ENCODE results near the gene BAG1.
A peak's percentile ranks its signal among the peaks of the same experiment; 100 is the strongest.

BAG1 gene

DNA sequence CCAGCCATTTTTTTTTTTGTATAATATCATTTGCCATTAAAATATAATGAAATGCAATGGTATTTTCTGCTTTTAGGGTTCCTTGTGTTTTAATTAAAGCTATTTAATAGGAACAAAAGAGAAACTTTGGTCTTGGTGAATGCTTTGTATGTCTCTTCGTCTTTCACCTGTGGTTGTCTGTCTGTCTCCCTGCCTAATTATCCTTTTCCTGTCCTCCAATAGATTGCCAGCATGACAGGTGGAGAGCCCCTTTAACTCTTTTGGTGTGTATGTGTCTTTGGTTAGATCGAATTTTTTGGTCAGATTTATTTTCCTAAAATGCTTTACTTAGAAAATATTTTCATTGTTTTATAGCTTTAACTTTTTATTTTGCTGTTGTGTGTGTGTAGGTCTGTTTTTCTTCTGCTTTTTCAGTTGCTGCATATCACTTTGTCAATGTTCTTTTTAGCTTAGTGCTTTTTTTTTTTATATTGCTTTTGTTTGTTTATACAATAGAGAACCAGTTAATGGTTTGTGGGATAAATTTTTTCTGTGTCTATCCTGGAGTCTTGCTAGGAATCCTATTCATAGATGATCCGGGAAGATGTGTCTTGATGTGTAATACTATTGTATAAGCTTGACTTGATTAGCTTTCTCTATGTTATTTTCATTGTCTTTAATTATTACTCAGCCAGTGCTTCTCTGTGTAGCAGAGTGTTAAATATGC is 8.9 kb upstream of the BAG1 start:
- DNase-seq = no peak

DNA sequence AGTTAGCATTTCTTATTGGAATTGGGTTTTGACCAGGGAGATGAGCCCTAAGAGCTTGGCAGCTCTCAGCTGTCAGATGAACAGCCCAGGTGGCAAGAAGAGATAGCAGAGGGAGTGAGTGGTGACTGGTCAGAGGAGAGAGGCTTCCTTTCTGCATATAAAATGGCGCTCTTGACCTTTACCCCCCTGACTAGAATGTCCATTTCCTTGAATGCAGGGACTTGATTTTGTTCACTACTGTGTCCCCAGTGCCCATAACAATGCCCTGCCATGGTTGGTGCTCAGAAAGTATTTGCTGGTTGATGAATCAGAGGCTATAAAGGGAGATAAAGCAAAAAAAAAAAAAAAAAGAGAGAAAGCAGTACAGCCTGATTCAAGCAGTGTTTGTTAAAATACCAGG is 7.6 kb upstream of the BAG1 start:
- no peak for DNase-seq

DNA sequence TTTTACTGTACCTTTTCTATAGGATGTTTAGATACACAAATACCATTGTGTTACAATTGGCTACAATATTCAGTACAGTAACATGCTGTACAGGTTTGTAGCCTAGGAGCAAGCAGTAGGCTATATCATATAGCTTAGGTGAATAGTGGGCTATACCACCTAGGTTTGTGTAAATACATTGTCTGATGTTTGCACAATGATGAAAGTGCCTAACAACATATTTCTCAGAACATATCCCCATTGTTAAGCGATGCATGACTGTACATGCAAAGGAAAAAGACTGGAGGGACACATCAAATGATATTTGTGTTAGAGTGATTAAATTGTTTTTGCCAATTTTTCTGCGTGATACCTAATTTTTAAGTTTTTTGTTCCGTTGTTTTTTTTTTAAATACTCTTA is 5.6 kb upstream of the BAG1 start:
- no peak for DNase-seq

DNA sequence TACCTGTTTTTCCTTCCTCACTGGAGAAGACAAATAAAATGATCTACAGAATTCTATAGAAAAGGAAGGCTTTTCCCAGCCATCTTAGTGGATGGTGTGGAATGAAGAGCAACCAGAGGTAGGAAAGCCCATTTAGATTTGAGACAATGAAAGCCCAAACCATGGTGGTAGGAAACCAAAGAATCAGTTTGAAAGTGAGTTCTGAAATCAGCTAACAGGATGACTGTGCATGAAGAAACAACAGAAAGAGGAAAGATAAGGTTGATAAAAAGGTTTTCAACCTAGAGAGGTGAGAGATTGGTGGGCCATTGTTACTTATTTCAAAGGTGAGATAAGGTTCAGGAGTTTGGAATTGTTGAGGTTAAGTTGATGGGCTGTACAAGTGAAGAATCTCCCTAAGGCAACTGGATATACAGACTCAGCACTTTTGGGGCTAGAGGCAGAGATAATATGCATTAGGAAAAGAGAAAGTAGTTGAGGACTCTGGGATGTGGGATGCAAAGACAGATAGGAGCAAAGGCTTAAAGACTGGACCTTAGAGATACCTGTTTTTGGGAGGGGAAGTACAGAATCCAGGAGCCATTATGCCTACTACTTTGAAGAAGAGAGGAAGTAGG is 2.8 kb upstream of the BAG1 start:
- DNase-seq = no peak

DNA sequence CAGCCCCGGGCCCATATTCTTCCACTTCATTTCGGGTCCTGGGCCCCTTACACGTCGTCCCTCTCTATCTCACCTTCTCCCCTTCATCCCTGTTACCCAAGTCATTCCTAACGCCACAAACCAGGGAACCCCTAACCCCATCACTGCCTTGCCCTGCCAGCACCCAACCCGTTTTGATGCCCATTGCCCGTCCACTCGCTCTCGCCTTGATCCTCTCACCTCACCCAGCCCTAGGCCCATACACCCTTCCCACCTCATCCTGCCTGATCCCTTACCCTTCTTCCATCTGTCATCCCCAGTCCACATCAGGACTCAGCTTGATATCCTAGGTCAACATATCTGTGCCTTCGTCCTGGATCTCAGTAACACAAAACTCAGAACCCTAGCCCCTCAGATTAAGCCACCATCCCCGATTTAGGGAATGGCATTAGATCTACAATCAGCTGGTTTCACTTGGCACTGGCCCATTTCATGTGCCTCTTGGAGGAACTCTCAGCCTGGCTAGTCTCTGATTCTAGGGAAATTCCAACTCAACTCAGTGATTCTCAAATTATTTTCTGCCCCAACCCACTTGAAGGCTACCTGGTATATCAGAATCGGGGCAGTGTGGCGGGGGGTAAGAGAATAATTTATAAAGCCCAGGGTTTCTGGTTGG is 830 bp upstream of the BAG1 start:
- DNase-seq = no peak

DNA sequence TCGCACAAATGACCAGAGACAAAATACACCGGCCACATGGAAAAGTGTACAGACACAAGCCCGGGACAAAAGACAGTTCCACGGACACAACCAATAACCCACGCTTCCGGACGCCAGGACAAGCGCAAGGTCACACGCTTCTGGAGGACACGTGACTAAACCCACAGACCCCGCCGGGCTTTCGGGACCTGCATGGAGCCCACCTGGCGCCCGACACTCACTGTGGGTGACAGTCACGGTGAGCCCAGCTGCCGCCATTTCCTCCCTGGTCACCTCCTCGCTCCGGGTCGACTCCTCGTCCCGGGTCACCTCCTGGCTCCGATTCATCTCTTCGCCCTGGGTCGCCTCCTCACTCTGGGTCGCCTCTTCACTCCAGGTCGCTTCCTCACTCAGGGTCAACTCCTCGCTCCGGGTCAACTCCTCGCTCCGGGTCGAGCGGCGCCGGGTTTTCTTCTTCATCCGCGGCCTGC is 470 bp downstream of the BAG1 start:
- DNase-seq = peak in 2 of 4 experiments; percentile 26 to 33

DNA sequence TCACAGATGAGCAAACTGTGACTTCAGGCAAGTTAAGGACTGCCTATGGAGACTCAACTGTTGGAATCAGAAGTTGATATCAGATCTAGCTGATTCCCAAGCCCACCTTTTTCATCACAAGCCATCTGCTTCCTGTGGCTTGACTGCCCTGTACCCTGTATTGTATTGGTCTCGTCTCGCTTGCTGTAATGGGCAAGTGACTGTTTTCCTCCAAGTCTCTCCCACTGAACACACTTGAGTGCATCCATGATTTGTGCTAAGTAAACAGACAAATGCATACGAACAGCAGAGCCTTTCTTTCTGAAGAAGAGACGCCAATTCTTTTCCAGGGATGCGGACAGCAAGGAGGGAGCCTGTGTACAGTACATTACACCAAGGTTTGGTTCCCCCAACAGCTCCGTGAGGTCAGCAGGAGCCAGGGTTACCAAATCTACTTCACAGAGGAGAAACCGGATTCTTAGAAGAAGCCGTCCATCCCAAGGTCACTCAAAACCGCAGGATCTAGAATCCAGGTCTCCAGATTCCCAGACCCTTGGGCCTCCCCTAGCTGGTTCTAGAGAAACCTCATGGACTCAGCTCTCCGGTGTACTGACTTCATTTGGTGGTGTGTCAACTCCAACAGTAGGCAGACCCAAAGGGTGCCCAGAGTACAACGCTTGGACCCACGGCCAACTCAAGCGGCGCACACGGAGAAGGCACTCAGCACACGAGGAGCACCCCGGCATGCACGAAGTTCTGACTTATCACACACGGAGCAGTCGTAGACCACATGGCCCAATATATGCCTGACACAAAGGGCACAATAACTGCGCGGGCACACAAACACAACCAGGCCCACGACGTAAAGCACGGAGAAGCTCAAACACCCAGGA is 1.1 kb downstream of the BAG1 start:
- no peak for DNase-seq

DNA sequence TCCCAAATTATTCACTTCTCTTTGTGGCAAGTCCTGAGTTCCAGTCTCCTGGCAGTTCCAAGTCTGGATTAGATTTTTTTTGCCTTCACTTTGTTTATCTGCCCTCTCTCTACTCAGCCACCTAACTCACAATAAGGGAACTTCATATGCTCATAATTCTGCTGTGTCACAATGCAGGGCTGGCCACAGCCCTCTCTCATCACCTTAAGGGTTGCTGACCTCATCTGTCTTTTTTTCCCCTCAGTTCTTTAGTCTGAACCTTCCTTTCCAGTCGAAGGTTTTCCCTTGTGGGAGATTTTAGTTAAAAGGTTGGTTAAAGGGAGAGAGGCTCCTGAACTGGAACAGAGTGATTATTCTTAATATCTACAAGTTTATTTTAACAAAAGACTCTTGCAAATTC is 4.1 kb downstream of the BAG1 start:
- no peak for DNase-seq

DNA sequence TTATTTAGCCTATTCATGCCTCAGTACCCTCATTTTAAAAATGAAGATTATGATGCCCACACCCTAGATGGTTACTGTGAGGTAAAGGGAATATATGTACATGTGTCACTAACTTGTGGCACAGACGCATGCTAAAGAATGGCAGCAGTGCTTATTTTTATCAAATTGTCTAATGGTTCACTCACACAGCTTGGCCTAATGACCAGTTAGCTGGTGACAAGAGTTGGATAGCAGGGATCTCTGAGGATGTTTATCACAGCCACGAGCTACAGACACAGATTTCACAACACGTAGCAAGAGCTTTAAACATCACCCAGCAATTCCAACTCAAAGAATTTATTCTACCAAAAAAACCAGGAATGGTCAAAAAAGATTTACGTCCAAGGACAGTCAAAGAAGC is 7.2 kb downstream of the BAG1 start:
- DNase-seq = no peak

DNA sequence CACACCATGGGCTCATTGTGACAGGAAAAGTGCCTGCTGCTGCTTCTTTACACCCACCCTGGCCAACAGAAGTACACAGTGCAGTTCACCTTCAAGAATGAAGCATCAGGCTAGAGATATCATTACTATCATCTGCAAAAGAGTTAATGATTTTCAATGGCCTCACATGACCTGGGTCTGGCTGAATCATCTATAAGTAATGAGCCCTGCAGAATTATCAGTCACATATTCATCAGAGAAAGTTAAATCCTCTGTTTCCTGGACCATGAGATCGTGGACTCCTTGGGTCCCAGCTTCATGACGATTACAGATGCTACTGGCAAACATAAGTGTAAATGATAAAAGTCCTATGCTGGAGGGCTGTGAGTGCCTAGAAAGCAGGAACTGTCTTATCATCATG is 8.3 kb downstream of the BAG1 start:
- DNase-seq = no peak

DNA sequence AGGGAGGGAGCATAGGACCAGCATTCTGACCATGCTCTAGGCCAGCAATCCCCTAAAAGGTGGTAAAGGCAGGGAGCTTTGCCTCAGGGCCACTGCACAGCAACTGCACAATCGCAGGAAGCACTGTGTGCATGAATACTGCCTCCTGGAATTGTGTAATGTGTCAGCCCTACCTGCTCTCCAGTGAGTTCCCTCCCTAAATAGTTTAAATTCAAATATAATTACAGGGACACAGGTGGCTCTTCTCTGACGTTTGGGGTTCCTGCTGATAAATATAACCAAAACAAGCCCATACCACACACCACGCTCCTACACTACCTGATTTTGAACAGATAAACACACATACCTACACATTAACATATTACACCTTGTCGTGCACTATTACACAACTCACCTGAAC is 9.0 kb downstream of the BAG1 start:
- DNase-seq = no peak

DNA sequence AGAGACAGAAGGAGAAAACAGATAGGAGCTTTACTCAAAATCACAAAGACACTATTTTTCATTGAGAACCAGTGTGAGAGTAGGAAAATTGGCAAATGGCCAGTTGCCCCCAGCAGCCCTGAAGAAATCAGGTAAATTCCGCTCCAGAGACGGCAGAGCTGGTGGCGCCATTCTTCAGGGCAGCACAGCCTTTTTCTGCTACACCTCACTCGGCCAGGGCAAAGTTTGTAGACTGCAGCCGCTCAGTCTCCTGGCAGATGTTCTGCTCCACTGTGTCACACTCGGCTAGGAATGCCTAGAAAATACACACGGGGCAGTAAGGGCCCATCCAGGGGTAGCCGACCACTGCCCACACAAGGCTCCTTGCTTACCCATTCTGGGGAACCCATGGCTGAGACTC is 9.5 kb downstream of the BAG1 start:
- no peak for DNase-seq

DNA sequence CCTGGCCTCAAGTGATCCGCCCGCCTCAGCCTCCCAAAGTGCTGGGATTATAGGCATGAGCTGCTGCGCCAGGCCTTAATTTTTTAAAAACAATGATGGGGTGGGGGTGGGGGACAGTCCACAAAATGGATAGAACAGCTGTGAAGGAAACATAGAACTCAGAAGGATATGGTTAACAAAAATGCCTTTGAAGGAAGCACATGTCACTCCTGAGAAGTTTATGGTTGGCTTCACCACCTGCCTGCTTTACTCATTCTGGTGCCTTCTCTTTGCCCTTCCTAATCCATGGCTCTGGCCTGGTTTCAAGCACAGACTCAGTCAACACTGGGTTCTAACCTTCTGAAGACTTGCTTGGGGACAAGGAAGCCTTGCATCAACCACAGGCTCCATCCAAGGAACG is 10.3 kb downstream of the BAG1 start:
- DNase-seq = no peak

DNA sequence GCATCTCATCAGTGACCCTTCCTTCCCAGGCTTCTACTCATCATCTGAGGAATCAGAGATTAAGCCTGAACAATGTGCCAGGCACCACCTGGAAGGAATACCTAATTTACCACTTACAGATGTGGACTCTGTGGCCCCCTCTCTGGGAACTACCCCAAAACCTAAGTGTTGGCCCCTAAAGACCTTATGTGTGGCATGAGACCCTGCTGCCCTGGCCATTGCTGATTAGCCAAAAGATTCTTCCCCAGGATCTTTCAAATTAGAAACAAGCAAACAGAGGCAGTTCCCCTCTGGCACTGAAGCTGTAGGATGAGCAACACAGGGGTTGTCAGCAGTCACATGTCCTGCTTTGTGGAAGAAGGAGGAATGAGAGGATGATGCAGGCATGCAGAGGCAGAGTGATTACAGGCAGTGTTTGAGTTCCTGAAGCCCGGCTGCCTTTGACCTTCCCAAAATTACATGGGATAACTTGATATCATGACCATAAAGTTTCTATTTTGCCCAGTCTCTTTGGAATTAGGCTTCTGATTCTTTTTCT is 14.0 kb downstream of the BAG1 start:
- DNase-seq = no peak

DNA sequence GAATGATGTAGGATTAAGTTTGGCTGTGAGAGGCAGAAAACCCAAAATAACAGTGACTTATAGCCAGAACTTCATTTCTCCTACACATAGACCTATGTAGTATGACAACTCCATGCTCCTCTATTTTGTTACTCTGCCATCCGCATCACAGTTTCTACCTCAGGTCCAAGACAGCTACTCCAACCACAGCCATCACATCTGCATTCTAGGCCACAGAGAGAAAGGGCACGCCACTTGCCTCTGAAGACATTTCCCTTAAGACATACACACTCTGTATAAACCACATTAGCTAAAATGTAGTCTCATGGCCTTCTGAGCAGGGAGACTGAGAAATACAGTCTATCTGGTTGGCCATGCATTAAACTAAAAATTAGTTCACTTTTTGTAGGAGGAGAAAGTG is 14.5 kb downstream of the BAG1 start:
- DNase-seq = no peak

DNA sequence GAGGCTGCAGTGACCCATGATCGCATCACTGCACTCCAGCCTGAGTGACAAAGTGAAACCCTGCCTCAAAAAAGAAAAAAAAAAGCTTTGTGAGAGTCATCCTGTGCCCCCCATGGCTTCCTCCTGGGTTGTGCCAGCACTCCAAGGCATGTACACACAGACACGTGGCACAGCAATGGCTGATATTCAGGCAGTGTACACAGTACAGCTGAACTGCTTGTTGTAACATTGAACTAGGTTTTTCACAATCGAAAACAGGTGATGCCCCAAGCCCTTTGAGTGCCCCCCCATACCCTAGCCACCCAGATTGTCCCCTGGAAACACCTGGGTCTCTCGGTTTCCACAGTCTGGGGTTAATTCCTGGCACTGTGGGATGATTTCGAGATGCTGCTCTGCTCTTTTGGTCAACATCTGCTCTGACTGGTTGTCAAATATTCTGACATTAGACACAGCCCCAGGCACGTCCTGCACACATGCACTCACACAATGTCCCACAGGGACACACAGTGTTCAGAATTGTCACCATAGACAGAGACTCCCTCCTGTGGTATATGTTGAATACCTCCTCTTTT is 15.3 kb downstream of the BAG1 start:
- DNase-seq = no peak

DNA sequence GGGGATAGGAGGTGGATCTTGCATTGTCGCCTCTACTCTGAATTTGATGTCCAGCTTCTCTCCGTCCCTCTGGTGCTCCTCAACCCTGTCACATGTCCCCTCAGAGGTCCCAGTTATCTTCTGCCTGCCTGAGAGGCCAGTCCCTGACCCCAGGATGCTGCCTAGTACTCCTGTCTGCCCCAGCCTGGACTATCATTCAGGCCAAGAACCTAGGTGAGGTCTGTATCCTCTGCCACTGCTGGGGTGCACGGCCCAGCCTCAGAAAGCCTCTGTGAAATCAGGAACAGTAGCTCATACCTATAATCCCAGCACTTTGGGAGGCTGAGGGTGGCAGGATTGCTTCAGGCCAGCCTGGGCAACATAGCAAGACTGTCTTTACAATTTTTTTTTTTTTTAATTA is 15.9 kb downstream of the BAG1 start:
- no peak for DNase-seq

DNA sequence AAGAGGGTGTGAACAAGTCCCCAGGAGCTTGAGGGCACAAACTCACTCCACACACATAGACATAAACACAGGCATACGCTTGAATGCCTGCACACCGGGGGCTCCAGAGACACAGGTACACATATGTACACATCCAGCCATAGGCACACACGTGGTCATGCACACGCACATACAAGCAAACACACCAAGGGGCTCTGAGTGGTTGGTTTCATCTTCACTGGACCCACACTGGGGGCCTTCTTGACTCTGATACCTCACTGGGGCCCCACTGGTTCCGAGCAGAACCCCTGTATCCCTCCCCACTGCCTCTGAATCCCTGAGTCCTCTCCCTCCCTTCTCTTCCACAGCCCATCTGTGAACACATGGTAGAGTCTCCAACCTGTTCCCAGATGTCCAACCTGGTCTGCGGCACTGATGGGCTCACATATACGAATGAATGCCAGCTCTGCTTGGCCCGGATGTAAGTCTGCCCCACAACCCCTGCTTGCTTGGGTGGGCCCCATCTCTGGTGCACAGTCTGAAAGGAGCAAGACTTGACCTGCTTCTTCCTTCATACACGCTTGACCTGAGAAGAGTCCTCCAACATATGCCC is 18.1 kb downstream of the BAG1 start:
- DNase-seq = no peak

DNA sequence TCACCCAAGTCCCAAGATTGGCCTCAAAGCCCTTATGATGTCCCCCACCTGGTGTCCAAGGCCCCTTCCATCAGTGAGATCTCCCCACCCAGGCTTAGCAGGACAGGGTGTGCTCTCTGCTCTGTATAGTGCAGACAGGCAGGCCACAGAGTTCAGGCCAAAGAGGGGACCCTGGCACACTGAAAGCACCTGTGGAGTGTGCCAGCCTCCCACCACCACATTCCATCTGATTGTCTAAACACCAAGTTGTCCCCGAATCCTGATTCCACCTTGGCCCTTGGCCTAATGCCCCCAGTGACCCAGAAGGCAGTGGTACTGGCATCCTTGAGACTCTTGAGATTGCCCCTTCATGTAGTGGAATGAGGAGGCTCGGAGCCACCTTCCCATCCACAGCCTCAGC is 19.2 kb downstream of the BAG1 start:
- no peak for DNase-seq

DNA sequence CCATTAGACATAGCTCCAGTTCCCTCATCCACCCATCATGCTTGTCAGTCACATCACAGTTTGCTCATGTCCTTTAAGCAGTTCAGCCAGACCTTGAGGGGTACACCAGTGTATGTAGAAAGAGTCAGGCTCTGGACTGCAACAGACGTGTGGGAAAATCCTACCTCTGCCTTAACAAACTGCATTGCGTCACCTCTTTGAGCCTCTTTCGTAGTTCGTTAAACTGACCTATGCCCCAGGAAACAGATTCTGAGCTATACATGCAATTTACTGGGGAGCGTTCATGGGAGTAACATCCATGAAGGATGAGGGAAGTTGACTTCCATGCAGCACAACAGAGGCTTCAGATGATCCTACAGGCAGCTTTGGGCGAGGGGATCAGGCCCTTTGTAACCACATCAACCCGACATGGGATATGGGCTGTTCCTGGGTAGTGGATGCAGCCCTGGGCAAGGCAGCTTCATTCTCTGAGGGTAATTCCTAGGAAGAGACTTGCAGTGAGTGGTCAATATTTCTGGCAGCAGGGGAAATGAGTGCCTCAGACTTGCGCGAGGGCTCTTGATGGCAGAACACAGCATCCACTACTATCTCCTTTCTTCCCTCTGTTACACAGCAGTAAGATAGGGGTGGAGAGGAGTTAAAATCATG is 20.2 kb downstream of the BAG1 start:
- DNase-seq = no peak

DNA sequence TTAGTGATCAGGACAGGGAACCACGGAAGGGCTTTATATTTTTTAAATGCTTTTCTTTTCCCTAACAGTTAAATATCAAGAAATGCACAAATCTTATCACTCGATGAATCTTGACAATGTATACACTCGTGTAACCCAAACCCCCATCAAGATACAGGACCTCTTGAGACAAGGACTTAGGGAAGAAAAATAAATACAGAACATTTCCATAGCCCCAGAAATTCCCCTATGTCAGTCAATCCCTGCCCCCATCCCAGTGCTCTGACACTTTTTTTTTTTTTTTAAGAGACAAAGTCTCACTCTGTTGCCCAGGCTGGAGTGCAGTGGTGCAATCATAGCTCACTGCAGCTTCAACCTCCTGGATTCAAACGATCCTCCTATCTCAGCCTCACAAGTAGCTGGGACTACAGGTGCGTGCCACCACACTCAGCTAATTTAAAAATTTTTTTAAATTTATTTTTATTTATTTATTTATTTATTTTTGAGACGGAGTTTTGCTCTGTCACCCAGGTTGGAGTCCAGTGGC is 21.8 kb downstream of the BAG1 start:
- no peak for DNase-seq

DNA sequence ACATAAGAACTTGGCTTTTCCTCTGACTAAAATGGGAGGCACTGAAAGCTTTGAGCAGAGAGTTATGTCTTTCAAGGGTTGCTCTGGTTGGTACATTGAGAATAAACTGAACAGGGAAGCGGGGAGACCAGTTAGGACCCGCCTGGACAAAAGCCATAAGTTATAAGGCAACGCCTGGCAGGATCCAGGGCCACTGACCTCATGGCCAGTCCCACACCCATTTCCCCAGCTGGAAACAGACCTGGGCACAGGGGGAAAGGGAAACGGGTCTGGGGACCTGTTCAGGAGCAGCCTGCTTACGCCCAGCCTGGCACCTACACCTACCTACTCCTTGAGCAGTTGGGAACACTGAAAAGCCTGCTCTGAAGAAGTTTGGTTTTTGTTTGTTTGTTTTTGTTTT is 23.2 kb downstream of the BAG1 start:
- DNase-seq = no peak
